ENCODE data around the gene PANK1. TPM values are rescaled to one million over a fixed set of nuclear protein-coding genes. Genes with fewer than 3 reads are reported as not detected.

The PANK1 gene
- polyA plus RNA-seq, 1 of the 3 experiments (the other 2 are of a cell fraction): 4.2 TPM

GRCh38 chr10:89553064-89553734 lies 91.8 kb downstream of the PANK1 start:
- Histone ChIP-seq H3F3A (replicated peaks; ENCODE audit: insufficient read depth) (peaks cover 7% of the 10 kb centered on the region), H4K20me1 (ENCODE audit: insufficient read depth) (no peaks in the 10 kb centered on the region), H3K9me3 (no peaks in the 10 kb centered on the region), H3K4me3 (ENCODE audit: low read depth in 2 of 2, low read length in 1 of 2) (no peak overlapping the region), H3K4me2 (0 out of 2 replicates have a peak overlapping the region, but pooled peaks have one; percentile 48), H3K4me1 (ENCODE audit: control insufficient read depth in 1 of 2, insufficient read depth in 2 of 2, low read depth in 1 of 2, low read length in 1 of 2) (peaks cover 4 to 7% of the 10 kb centered on the region in 2 experiments; a peak in 2 of 4 replicates), H3K36me3 (replicated peaks in 1 of 2; ENCODE audit: control insufficient read depth in 1 of 2, insufficient read depth in 2 of 2, low read length in 1 of 2) (no peaks in the 10 kb centered on the region), H3K9me2 (no peaks in the 10 kb centered on the region), H2AFZ (ENCODE audit: low read depth) (no peak overlapping the region), H3K27ac (ENCODE audit: low read depth in 2 of 2, low read length in 1 of 2) (peak overlapping the region in 1 of 2 experiments; percentile 68; a peak in 2 of 4 replicates), H3K9ac (no peak overlapping the region), H3K79me2 (ENCODE audit: insufficient read depth) (no peaks in the 10 kb centered on the region), H3K27me3 (ENCODE audit: insufficient read depth) (no peaks in the 10 kb centered on the region)
- CTCF ChIA-PET: interaction anchor here (1.0 to 2.2 kb wide), 3 partner anchors 9 to 126 kb away, joined by 3 to 6 read pairs (median 6); no protein-coding TSS in a partner anchor
- no peak for DNase-seq
- TF ChIP-seq, protein P1, sequence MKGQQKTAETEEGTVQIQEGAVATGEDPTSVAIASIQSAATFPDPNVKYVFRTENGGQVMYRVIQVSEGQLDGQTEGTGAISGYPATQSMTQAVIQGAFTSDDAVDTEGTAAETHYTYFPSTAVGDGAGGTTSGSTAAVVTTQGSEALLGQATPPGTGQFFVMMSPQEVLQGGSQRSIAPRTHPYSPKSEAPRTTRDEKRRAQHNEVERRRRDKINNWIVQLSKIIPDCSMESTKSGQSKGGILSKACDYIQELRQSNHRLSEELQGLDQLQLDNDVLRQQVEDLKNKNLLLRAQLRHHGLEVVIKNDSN (IDR thresholded peaks at IDR 0.05; ENCODE audit: borderline replicate concordance, low read depth): 0 out of 2 replicates have a peak, but pooled peaks have one; percentile 16
- TF ChIP-seq FOSL2 (IDR thresholded peaks at IDR 0.05; ENCODE audit: borderline replicate concordance, low read depth) (peak; percentile 98), POLR2AphosphoS5 (IDR thresholded peaks at IDR 0.05; ENCODE audit: low read depth, low read length) (peak; percentile 48; the same call in 1 of the 2 replicates), TEAD4 (IDR thresholded peaks at IDR 0.05; ENCODE audit: borderline replicate concordance, insufficient read depth) (peak; percentile 91; the same call in 1 of the 2 replicates), YY1 (IDR thresholded peaks at IDR 0.05; ENCODE audit: low read depth) (no peak), SIN3A (IDR thresholded peaks at IDR 0.05; ENCODE audit: borderline replicate concordance, low read depth, low read length) (no peak), GABPA (IDR thresholded peaks at IDR 0.05; ENCODE audit: low read depth) (no peak), RXRA (IDR thresholded peaks at IDR 0.05; ENCODE audit: borderline replicate concordance, low read depth) (peak; percentile 70; the same call in 1 of the 2 replicates), NFIC (IDR thresholded peaks at IDR 0.05; ENCODE audit: borderline replicate concordance) (peak; percentile 91), EP300 (IDR thresholded peaks at IDR 0.05; ENCODE audit: borderline replicate concordance in 1 of 2, low read depth in 1 of 2, low read length in 1 of 2) (peak in 1 of 2 experiments; percentile 89; a peak in 2 of 4 replicates), SMC3 (IDR thresholded peaks at IDR 0.05; ENCODE audit: low read depth, low read length) (no peak), JUND (IDR thresholded peaks at IDR 0.05) (peak; percentile 97), MEF2A (IDR thresholded peaks at IDR 0.05; ENCODE audit: borderline replicate concordance, low read depth) (peak; percentile 62), TCF12 (IDR thresholded peaks at IDR 0.05) (peak; percentile 95), FOXM1 (IDR thresholded peaks at IDR 0.05; ENCODE audit: low read depth) (peak; percentile 84; the same call in 1 of the 2 replicates)
- TF ChIP-seq, protein P2, sequence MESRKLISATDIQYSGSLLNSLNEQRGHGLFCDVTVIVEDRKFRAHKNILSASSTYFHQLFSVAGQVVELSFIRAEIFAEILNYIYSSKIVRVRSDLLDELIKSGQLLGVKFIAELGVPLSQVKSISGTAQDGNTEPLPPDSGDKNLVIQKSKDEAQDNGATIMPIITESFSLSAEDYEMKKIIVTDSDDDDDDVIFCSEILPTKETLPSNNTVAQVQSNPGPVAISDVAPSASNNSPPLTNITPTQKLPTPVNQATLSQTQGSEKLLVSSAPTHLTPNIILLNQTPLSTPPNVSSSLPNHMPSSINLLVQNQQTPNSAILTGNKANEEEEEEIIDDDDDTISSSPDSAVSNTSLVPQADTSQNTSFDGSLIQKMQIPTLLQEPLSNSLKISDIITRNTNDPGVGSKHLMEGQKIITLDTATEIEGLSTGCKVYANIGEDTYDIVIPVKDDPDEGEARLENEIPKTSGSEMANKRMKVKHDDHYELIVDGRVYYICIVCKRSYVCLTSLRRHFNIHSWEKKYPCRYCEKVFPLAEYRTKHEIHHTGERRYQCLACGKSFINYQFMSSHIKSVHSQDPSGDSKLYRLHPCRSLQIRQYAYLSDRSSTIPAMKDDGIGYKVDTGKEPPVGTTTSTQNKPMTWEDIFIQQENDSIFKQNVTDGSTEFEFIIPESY (IDR thresholded peaks at IDR 0.05; ENCODE audit: borderline replicate concordance, low read depth): peak; percentile 65; the same call in 1 of the 2 replicates
- TF ChIP-seq, protein P3, sequence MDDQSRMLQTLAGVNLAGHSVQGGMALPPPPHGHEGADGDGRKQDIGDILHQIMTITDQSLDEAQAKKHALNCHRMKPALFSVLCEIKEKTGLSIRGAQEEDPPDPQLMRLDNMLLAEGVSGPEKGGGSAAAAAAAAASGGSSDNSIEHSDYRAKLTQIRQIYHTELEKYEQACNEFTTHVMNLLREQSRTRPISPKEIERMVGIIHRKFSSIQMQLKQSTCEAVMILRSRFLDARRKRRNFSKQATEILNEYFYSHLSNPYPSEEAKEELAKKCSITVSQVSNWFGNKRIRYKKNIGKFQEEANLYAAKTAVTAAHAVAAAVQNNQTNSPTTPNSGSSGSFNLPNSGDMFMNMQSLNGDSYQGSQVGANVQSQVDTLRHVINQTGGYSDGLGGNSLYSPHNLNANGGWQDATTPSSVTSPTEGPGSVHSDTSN (IDR thresholded peaks at IDR 0.05): peak; percentile 95
- TF ChIP-seq, protein P4, sequence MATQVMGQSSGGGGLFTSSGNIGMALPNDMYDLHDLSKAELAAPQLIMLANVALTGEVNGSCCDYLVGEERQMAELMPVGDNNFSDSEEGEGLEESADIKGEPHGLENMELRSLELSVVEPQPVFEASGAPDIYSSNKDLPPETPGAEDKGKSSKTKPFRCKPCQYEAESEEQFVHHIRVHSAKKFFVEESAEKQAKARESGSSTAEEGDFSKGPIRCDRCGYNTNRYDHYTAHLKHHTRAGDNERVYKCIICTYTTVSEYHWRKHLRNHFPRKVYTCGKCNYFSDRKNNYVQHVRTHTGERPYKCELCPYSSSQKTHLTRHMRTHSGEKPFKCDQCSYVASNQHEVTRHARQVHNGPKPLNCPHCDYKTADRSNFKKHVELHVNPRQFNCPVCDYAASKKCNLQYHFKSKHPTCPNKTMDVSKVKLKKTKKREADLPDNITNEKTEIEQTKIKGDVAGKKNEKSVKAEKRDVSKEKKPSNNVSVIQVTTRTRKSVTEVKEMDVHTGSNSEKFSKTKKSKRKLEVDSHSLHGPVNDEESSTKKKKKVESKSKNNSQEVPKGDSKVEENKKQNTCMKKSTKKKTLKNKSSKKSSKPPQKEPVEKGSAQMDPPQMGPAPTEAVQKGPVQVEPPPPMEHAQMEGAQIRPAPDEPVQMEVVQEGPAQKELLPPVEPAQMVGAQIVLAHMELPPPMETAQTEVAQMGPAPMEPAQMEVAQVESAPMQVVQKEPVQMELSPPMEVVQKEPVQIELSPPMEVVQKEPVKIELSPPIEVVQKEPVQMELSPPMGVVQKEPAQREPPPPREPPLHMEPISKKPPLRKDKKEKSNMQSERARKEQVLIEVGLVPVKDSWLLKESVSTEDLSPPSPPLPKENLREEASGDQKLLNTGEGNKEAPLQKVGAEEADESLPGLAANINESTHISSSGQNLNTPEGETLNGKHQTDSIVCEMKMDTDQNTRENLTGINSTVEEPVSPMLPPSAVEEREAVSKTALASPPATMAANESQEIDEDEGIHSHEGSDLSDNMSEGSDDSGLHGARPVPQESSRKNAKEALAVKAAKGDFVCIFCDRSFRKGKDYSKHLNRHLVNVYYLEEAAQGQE (IDR thresholded peaks at IDR 0.05; ENCODE audit: low read depth, low read length): no peak
- TF ChIP-seq, protein P5, sequence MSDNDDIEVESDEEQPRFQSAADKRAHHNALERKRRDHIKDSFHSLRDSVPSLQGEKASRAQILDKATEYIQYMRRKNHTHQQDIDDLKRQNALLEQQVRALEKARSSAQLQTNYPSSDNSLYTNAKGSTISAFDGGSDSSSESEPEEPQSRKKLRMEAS (IDR thresholded peaks at IDR 0.05; ENCODE audit: low read depth): 0 out of 2 replicates have a peak, but pooled peaks have one; percentile 10
- WGBS (ENCODE audit: low lambda C conversion rate): 31% methylated on average over 5 of the region's 5 CpGs
- POLR2A ChIA-PET: no interaction called here
